ENCODE data around the gene ENTPD6. TPM values are rescaled to one million over a fixed set of nuclear protein-coding genes. Genes with fewer than 3 reads are reported as not detected.

Gene ENTPD6
- total and polyA plus RNA-seq, 2 experiments from 2014 or later = 80.4 to 87.1 TPM

GRCh38 chr20:25187635-25188034 is 7.9 kb upstream of the ENTPD6 start:
- no peak for DNase-seq (ENCODE audit: low spot score)
- no peaks in the 10 kb centered on the region for H3K9me2 ChIP-seq (replicated peaks; ENCODE audit: insufficient read depth)
- H3K9me3 ChIP-seq (ENCODE audit: low read depth) = no peaks in the 10 kb centered on the region
- H3K4me2 ChIP-seq = peak overlapping the region; percentile 5
- TF ChIP-seq CTCF (IDR thresholded peaks at IDR 0.05; ENCODE audit: poor library complexity) (no peak), EZH2 (IDR thresholded peaks at IDR 0.05; ENCODE audit: borderline replicate concordance) (no peak), EZH2phosphoT487 (IDR thresholded peaks at IDR 0.05; ENCODE audit: low read depth, severe bottlenecking, unreplicated experiment) (no peak)
- no peaks in the 10 kb centered on the region for H3K36me3 ChIP-seq (replicated peaks; ENCODE audit: insufficient read depth, low read depth)
- H3K4me1 ChIP-seq (ENCODE audit: insufficient read depth) = peaks cover 13% of the 10 kb centered on the region
- H2AFZ ChIP-seq = no peak overlapping the region
- no peak overlapping the region for H3K4me3 ChIP-seq
- H3K79me2 ChIP-seq = no peaks in the 10 kb centered on the region
- no peak overlapping the region for H3K27ac ChIP-seq
- no peaks in the 10 kb centered on the region for H4K20me1 ChIP-seq (ENCODE audit: insufficient read depth, poor library complexity, severe bottlenecking)
- no peaks in the 10 kb centered on the region for H3K27me3 ChIP-seq
- WGBS (ENCODE audit: low lambda C conversion rate, missing lambda C conversion rate) = 58% methylated on average over 7 of the region's 7 CpGs

GRCh38 chr20:25188218-25188617 is 7.3 kb upstream of the ENTPD6 start:
- Histone ChIP-seq H3K4me3 (no peak overlapping the region), H3K9me3 (ENCODE audit: low read depth) (no peaks in the 10 kb centered on the region), H3K27ac (no peak overlapping the region), H3K9me2 (replicated peaks; ENCODE audit: insufficient read depth) (no peaks in the 10 kb centered on the region), H3K4me1 (ENCODE audit: insufficient read depth) (peaks cover 13% of the 10 kb centered on the region), H3K36me3 (replicated peaks; ENCODE audit: insufficient read depth, low read depth) (no peaks in the 10 kb centered on the region), H3K79me2 (no peaks in the 10 kb centered on the region), H3K4me2 (peak overlapping the region; percentile 5), H2AFZ (no peak overlapping the region), H3K27me3 (no peaks in the 10 kb centered on the region), H4K20me1 (ENCODE audit: insufficient read depth, poor library complexity, severe bottlenecking) (no peaks in the 10 kb centered on the region)
- DNase-seq (ENCODE audit: low spot score) = no peak
- no peak for TF ChIP-seq EZH2phosphoT487 (IDR thresholded peaks at IDR 0.05; ENCODE audit: low read depth, severe bottlenecking, unreplicated experiment)
- no peak for TF ChIP-seq EZH2 (IDR thresholded peaks at IDR 0.05; ENCODE audit: borderline replicate concordance)
- no peak for TF ChIP-seq CTCF (IDR thresholded peaks at IDR 0.05; ENCODE audit: poor library complexity)
- 0% methylated on average over 1 of the region's 1 CpG for WGBS (ENCODE audit: low lambda C conversion rate, missing lambda C conversion rate)

GRCh38 chr20:25191051-25191450 is 4.5 kb upstream of the ENTPD6 start:
- H4K20me1 ChIP-seq (ENCODE audit: insufficient read depth, poor library complexity, severe bottlenecking) = no peaks in the 10 kb centered on the region
- H3K4me2 ChIP-seq = no peak overlapping the region
- no peaks in the 10 kb centered on the region for H3K9me2 ChIP-seq (replicated peaks; ENCODE audit: insufficient read depth)
- H3K4me3 ChIP-seq = no peak overlapping the region
- no peaks in the 10 kb centered on the region for H3K9me3 ChIP-seq (ENCODE audit: low read depth)
- H3K27ac ChIP-seq = no peak overlapping the region
- H3K27me3 ChIP-seq = no peaks in the 10 kb centered on the region
- DNase-seq (ENCODE audit: low spot score) = no peak
- peaks cover 2% of the 10 kb centered on the region for H3K79me2 ChIP-seq
- H2AFZ ChIP-seq = no peak overlapping the region
- H3K36me3 ChIP-seq (replicated peaks; ENCODE audit: insufficient read depth, low read depth) = no peaks in the 10 kb centered on the region
- no peak for TF ChIP-seq EZH2phosphoT487 (IDR thresholded peaks at IDR 0.05; ENCODE audit: low read depth, severe bottlenecking, unreplicated experiment)
- TF ChIP-seq EZH2 (IDR thresholded peaks at IDR 0.05; ENCODE audit: borderline replicate concordance) = no peak
- WGBS (ENCODE audit: low lambda C conversion rate, missing lambda C conversion rate) = 72% methylated on average over 1 of the region's 1 CpG
- H3K4me1 ChIP-seq (ENCODE audit: insufficient read depth) = peaks cover 16% of the 10 kb centered on the region

GRCh38 chr20:25191689-25192088 is 3.8 kb upstream of the ENTPD6 start:
- Histone ChIP-seq H3K4me3 (no peak overlapping the region), H3K4me1 (ENCODE audit: insufficient read depth) (peaks cover 16% of the 10 kb centered on the region), H4K20me1 (ENCODE audit: insufficient read depth, poor library complexity, severe bottlenecking) (no peaks in the 10 kb centered on the region), H3K9me3 (ENCODE audit: low read depth) (no peaks in the 10 kb centered on the region), H3K36me3 (replicated peaks; ENCODE audit: insufficient read depth, low read depth) (no peaks in the 10 kb centered on the region), H3K27ac (no peak overlapping the region), H3K27me3 (no peaks in the 10 kb centered on the region), H3K9me2 (replicated peaks; ENCODE audit: insufficient read depth) (no peaks in the 10 kb centered on the region), H2AFZ (no peak overlapping the region), H3K79me2 (peaks cover 3% of the 10 kb centered on the region), H3K4me2 (no peak overlapping the region)
- WGBS (ENCODE audit: low lambda C conversion rate, missing lambda C conversion rate) = 57% methylated on average over 2 of the region's 2 CpGs
- DNase-seq (ENCODE audit: low spot score) = no peak
- TF ChIP-seq EZH2phosphoT487 (IDR thresholded peaks at IDR 0.05; ENCODE audit: low read depth, severe bottlenecking, unreplicated experiment) (no peak), EZH2 (IDR thresholded peaks at IDR 0.05; ENCODE audit: borderline replicate concordance) (no peak), CTCF (IDR thresholded peaks at IDR 0.05; ENCODE audit: poor library complexity) (no peak)
